GM11168 (cell line): Measurements from ENCODE around the gene OR51E1.

ENCODE experiments used
- in situ Hi-C: fragments of 300-500 bp; cut with MboI; formaldehyde crosslinking; loops from one replicate; pipeline ENCODE4 v1.12.0; 2022; ENCODE audit warnings: low sequenced_read_pairs; ENCODE audit not compliant: unreplicated experiment

OR51E1 gene

GRCh38 chr11:4644233-4644632 is 451 bp downstream of the OR51E1 start:
- in situ Hi-C loops = loop anchor here (5.0 to 25.0 kb wide), 2 partner anchors 193 to 368 kb away; partner anchors contain the start of gene OR51S1

DNA sequence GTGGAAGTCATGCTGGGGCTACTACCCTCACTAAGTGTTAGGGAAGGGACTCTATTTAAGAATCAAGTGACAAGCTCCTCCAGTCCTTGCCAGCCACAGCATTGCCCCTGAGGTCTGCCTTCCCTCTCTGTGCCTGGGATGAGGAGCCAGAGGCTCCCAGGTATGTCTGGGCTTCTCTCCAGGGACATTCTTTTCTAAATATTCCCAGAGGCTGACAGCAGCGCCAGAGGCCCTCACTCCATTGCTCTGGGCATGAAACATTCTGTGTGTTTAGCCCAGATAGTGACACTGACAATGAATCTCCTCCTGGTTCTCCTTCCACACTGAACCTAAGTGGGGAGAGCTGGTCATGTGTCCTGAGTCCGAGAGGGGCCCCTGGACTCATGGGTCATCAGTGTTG is 2.2 kb downstream of the OR51E1 start:
- in situ Hi-C loops = loop anchor here (25.0 kb wide), 1 partner anchor 191 kb away; the partner anchor contains the start of gene OR51S1

DNA sequence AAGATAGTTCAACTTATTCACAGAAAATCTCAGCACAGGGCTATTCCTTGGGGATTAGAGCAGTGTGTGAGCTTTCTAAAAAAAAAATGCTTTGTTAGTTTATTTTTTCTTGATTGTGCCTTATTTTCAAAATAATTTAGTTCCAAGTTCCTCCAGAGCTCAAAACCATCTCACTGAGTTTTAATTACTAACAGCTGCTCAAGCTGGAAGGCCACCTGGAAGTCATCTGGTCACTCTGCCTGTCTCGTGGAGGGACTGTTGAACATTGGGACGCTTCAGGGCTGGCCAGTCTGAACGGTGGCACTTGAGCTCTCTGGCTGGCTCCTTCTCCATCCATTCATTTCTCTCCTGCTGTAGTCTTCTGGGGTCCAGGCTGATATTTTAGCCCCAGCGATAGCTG is 4.0 kb downstream of the OR51E1 start:
- in situ Hi-C loops = loop anchor here (25.0 kb wide), 1 partner anchor 190 kb away; the partner anchor contains the start of gene OR51S1

DNA sequence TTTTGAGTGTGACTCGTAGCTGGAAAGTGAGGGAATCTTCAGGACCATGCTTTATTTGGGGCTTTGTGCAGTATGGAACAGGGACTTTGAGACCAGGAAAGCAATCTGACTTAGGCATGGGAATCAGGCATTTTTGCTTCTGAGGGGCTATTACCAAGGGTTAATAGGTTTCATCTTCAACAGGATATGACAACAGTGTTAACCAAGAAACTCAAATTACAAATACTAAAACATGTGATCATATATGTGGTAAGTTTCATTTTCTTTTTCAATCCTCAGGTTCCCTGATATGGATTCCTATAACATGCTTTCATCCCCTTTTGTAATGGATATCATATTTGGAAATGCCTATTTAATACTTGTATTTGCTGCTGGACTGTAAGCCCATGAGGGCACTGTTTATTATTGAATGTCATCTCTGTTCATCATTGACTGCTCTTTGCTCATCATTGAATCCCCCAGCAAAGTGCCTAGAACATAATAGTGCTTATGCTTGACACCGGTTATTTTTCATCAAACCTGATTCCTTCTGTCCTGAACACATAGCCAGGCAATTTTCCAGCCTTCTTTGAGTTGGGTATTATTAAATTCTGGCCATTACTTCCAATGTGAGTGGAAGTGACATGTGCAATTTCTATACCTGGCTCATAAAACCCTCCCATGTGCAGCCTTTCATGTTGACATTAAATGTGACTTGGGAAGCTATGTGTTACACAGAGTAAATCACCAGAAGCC is 11.0 kb downstream of the OR51E1 start:
- in situ Hi-C loops = no loop called here

GRCh38 chr11:4658629-4659445 is 15.1 kb downstream of the OR51E1 start:
- in situ Hi-C loops = no loop called here

GRCh38 chr11:4662876-4663275 is 19.1 kb downstream of the OR51E1 start:
- in situ Hi-C loops = no loop called here

DNA sequence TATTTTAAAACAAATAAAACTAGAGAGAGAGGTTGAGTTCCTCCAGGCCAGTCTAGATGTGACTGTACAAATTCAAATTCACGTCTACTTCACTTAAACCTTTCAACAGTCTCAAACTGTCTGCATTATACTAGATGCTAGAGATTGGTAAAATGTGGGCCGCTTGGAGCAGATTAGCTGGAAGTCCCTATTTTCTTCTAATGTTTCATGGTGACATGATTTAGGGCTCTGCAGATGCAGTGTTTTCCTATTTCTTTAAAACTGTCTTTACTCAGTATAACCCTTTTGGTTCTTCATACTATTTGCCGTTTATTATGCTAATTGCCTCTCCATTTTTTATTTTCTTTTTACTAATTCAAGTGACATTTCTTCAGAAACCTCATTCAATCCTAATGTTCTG is 20.4 kb downstream of the OR51E1 start:
- in situ Hi-C loops = no loop called here

GRCh38 chr11:4664786-4665185 is 21.0 kb downstream of the OR51E1 start:
- in situ Hi-C loops = no loop called here

- in situ Hi-C loops = no loop called here
Observed at GRCh38 chr11:4665424-4665823, 21.6 kb downstream of the OR51E1 start.

DNA sequence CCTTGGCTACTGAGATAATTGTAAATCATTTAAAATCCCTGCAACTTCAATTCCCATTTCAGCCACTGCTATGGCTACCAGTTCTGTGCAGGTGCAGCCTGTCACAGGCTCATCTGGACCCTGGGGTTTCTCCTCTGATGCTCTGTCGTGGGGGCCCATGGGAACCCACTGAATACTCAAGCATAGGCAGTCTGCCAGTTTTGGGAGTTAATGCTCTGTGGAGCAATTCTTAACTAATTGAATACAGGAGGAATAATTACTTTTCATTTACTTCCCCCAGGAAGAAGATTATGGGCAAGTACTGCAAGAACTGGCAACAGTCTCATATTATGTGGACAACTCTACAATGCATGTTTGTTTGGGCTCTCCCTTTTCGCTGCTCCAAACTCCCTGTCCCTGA is 28.0 kb downstream of the OR51E1 start:
- in situ Hi-C loops = no loop called here

DNA sequence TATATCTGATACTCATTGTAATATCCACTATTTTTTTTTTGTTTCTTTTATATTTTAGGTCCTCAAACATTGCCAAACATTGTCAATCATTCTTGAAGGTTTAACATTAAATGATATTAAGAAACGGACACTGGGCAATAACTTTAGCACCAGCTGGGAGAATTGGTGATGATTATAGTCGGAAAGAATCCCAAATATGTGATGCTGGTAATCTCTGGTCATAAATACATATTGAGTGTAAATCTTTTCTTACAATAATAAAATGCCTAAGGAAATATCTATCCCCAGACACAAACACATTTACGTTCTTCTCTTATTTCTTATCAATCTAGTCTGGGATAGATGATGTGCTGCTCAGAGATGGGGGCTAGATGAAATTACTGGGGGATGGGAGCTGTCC is 28.7 kb downstream of the OR51E1 start:
- in situ Hi-C loops = no loop called here

- in situ Hi-C loops = no loop called here
Observed at GRCh38 chr11:4673781-4674180, 30.0 kb downstream of the OR51E1 start.

GRCh38 chr11:4677948-4678347 is 34.2 kb downstream of the OR51E1 start:
- in situ Hi-C loops = no loop called here

- in situ Hi-C loops = no loop called here
Observed at GRCh38 chr11:4680341-4680740, 36.6 kb downstream of the OR51E1 start.

GRCh38 chr11:4682623-4683419 is 39.0 kb downstream of the OR51E1 start:
- in situ Hi-C loops = no loop called here

DNA sequence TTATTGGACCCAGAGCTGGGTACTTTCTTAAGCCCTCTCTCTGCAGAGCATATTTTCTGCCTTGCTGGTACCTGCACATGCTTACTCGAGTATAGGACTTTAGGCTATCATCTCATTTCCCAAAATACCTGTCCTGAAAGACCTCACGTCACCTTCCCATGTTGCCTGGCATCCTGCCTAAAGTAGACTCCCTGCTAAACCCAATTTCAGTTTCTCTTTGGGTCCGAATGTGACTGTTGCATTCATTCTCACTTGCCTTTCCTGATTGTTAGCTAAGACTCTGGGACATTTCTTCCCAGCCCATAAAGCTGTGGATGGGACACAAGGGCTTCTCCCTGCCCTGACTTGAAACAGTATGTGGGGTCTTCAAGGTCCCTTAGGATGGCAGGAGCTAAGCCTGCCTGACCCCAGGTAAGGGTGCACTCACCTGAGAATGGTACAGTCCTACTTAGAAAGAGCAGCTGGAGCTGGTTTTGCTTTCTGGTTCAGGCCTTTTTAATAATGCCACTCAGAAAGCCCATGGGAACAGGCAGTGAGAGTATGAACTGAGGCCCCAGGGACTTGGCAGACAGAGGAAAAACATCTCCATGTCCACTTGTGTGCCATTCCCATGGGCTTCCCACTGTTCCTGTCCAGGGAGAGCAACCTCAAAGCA is 41.0 kb downstream of the OR51E1 start:
- in situ Hi-C loops = no loop called here

- in situ Hi-C loops = no loop called here
Observed at GRCh38 chr11:4695442-4695841, 51.7 kb downstream of the OR51E1 start.

DNA sequence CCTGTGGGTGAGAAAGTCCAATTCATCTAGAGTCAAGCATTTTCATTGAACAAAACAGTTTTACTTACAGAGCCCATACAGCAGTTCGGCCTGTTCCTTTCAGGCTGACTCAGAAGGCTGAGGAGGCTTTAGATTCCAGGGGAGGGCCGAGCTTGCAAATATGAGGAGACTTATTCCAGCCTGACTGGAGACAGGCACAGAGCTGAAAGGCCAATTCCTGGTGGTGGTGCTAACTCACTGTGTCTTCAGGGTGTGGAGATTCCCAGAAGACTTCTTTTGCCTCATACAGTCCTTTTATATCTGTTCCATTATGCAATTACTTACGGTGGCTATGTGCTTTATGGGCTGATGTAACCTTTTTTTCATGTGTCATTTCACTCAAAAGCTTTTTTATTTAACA is 53.8 kb downstream of the OR51E1 start, which contains the start of gene OR51E2:
Gene OR51E2, minus strand, starts transcription at position 269 of the 400 bp plus-strand sequence. CDS start 15,142 bp downstream, outside the sequence.
- in situ Hi-C loops = no loop called here

DNA sequence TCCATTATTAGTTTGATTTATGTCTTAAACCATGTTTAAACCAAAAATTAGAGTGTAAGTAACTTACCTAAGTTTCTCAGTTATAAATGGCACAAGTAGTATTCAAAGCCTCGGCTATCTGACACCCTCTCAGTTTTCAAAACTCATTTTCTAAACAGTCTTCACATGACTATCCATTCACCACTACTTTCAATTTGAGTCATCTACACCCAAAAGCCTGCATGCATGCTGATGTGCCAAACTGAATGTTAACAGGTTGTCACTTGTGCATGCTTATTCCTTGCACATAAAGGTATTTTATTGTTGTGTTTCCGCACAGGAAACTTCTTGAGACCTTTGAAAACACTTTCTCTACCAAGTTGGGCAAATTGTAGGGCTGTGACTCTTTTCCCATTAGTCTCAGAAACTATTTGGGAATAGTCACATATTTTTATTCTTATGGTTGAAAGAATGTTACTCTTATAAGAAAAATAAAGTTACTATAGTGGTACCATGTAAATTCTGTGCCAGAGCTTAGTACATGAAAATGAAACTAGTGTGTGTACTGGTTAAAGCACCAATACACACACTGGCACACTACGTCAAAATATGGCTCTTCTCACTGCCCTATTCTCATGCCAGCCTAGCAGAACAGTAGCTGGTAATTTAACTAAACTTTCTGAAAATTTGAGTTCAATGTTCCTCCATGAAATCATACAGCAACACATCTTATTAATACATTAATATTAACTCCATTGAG is 56.1 kb downstream of the OR51E1 start:
- in situ Hi-C loops = no loop called here
